ENCODE data around the gene SSH2.

GRCh38 chr17:29833801-29834200 is 96.2 kb downstream of the SSH2 start:
- TF ChIP-seq PHF21A (CRISPR knock-in tag; IDR thresholded peaks at IDR 0.05) (no peak), ZFX (CRISPR knock-in tag; IDR thresholded peaks at IDR 0.05; ENCODE audit: low read depth) (no peak), MLX (CRISPR knock-in tag; IDR thresholded peaks at IDR 0.05) (no peak)

Measured in HepG2 (cell line).